Cardiac muscle cell (in vitro differentiated cells and primary cell): ENCODE measurements around the gene SPECC1. TPM values are rescaled to one million over a fixed set of nuclear protein-coding genes. Genes with fewer than 3 reads are reported as not detected.

Experiments
- DNase-seq, 2 donors: peaks; one replicate each; pipeline versions ENCODE4 v3.0.0 to v3.0.0-alpha.2; 2010 to 2017; ENCODE audit warnings: low read depth in 1 of 2, low spot score in 1 of 2
- H3K27ac ChIP-seq: fragments of 200-600 bp; sonication (generic); 2 replicates; pipeline ENCODE4 v1.5.1; 2016
- H3K27me3 ChIP-seq: fragments of 200-600 bp; sonication (generic); 2 replicates; pipeline ENCODE4 v1.6.0; 2016; ENCODE audit warnings: control low read depth
- H3K36me3 ChIP-seq: fragments of 200-600 bp; sonication (generic); 2 replicates; pipeline ENCODE4 v1.5.1; 2016; ENCODE audit warnings: control low read depth
- H3K4me1 ChIP-seq: fragments of 200-600 bp; sonication (generic); 2 replicates; pipeline ENCODE4 v1.8.1; 2017; ENCODE audit warnings: low read depth, mild to moderate bottlenecking, mixed run types
- H3K4me3 ChIP-seq: fragments of 200-600 bp; sonication (generic); 2 replicates; pipeline ENCODE4 v1.5.1; 2016; ENCODE audit warnings: mild to moderate bottlenecking
- H3K9me3 ChIP-seq: fragments of 200-600 bp; sonication (generic); 2 replicates; pipeline ENCODE4 v1.5.1; 2017; ENCODE audit warnings: low read depth, mild to moderate bottlenecking, control low read depth
- CTCF ChIP-seq: IDR thresholded peaks from 2 replicates; pipeline ENCODE4 v1.5.1; 2012; ENCODE audit warnings: low read depth, mild to moderate bottlenecking, low read length
- polyA plus RNA-seq: library from polyadenylated mRNA; unstranded; fragments of >200 nt; fragmentation: Nextera tagmentation; extraction: Ambion mirVana; gene quantifications from 2 replicates; pipeline ENCODE4 v1.2.1, GENCODE V29; 2016
- total RNA-seq: library from RNA; depleted of rRNA; stranded (reverse); fragments of >200 nt; gene quantifications from 2 replicates; pipeline ENCODE4 v1.2.3, GENCODE V29; 2016

Gene SPECC1
- total and polyA plus RNA-seq, 2 experiments from 2014 or later, result 13.6 to 48.7 TPM

- no peak overlapping the region for H3K4me3 ChIP-seq
- no peak for DNase-seq
- H3K36me3 ChIP-seq, result peaks cover 2% of the 10 kb centered on the region
Measured at GRCh38 chr17:20228860-20229259, 219.7 kb downstream of the SPECC1 start.

GRCh38 chr17:20230924-20231323, 221.8 kb downstream of the SPECC1 start:
- no peak for DNase-seq
- H3K9me3 ChIP-seq, result no peaks in the 10 kb centered on the region
- TF ChIP-seq CTCF, result no peak
- H3K4me1 ChIP-seq, result no peaks in the 10 kb centered on the region
- H3K27ac ChIP-seq, result no peak overlapping the region
- H3K27me3 ChIP-seq, result no peaks in the 10 kb centered on the region
- peaks cover 2% of the 10 kb centered on the region for H3K36me3 ChIP-seq
- H3K4me3 ChIP-seq, result no peak overlapping the region

More at GRCh38 chr17:20228860-20229259, 219.7 kb downstream of the SPECC1 start:
- H3K4me1 ChIP-seq, result no peaks in the 10 kb centered on the region
- no peak overlapping the region for H3K27ac ChIP-seq
- TF ChIP-seq CTCF, result no peak
- no peaks in the 10 kb centered on the region for H3K27me3 ChIP-seq
- H3K9me3 ChIP-seq, result no peaks in the 10 kb centered on the region

- TF ChIP-seq CTCF, result no peak
Measured at GRCh38 chr17:20232611-20233010, 223.5 kb downstream of the SPECC1 start.

GRCh38 chr17:20234276-20234675, 225.1 kb downstream of the SPECC1 start:
- Histone ChIP-seq H3K4me3 (no peak overlapping the region), H3K27me3 (no peaks in the 10 kb centered on the region), H3K27ac (no peak overlapping the region), H3K36me3 (peaks cover 2% of the 10 kb centered on the region), H3K9me3 (no peaks in the 10 kb centered on the region), H3K4me1 (peaks cover 4% of the 10 kb centered on the region)
- no peak for TF ChIP-seq CTCF
- no peak for DNase-seq

More at GRCh38 chr17:20232611-20233010, 223.5 kb downstream of the SPECC1 start:
- no peaks in the 10 kb centered on the region for H3K27me3 ChIP-seq
- no peak for DNase-seq
- no peak overlapping the region for H3K27ac ChIP-seq
- no peaks in the 10 kb centered on the region for H3K9me3 ChIP-seq
- H3K4me3 ChIP-seq, result no peak overlapping the region
- H3K4me1 ChIP-seq, result peaks cover 4% of the 10 kb centered on the region
- H3K36me3 ChIP-seq, result peaks cover 2% of the 10 kb centered on the region

GRCh38 chr17:20235747-20236146, 226.6 kb downstream of the SPECC1 start:
- no peaks in the 10 kb centered on the region for H3K27me3 ChIP-seq
- no peak overlapping the region for H3K27ac ChIP-seq
- H3K4me1 ChIP-seq, result peaks cover 4% of the 10 kb centered on the region
- no peak for TF ChIP-seq CTCF
- no peaks in the 10 kb centered on the region for H3K9me3 ChIP-seq
- no peak for DNase-seq
- H3K36me3 ChIP-seq, result peaks cover 2% of the 10 kb centered on the region
- H3K4me3 ChIP-seq, result no peak overlapping the region
